OCI-LY3 (cell line): ENCODE measurements around the gene PSMD14.
A peak's percentile ranks its signal among the peaks of the same experiment; 100 is the strongest.

Source experiments
- H2AFZ ChIP-seq: fragments of 200-600, 300-600 bp; shearing (Covaris generic); 2 replicates; pipeline ENCODE4 v1.6.0; 2014; ENCODE audit warnings: antibody characterized with exemption, low read depth, low read length
- H3K27ac ChIP-seq: fragments of 200-600, 300-600 bp; sonication (generic); 2 replicates; pipeline ENCODE4 v1.5.1; 2014; ENCODE audit warnings: mild to moderate bottlenecking, low read length, moderate library complexity, mixed read lengths
- H3K27me3 ChIP-seq: fragments of 200-600, 300-600 bp; sonication (generic); 2 replicates; pipeline ENCODE4 v1.6.1; 2014; ENCODE audit warnings: low read depth, low read length, mixed read lengths
- H3K36me3 ChIP-seq: fragments of 200-600, 300-600 bp; sonication (generic); replicated peaks from 2 replicates; pipeline ENCODE3; 2014; ENCODE audit warnings: low read depth, low read length, mixed read lengths
- H3K4me1 ChIP-seq: fragments of 300-600, 200-600 bp; sonication (generic); 2 replicates; pipeline ENCODE4 v1.6.1; 2014; ENCODE audit warnings: low read length, mixed read lengths
- H3K4me2 ChIP-seq: fragments of 200-600, 300-600 bp; sonication (generic); 2 replicates; pipeline ENCODE4 v1.6.1; 2014; ENCODE audit warnings: low read length, mixed read lengths
- H3K4me3 ChIP-seq: fragments of 300-600, 200-600 bp; sonication (generic); 2 replicates; pipeline ENCODE4 v1.5.1; 2014; ENCODE audit warnings: antibody characterized with exemption, mild to moderate bottlenecking, low read length, moderate library complexity
- H3K79me2 ChIP-seq: fragments of 300-600, 200-600 bp; shearing (Covaris generic); 2 replicates; pipeline ENCODE4 v1.6.1; 2014; ENCODE audit warnings: mild to moderate bottlenecking, low read length, mixed read lengths
- H3K9ac ChIP-seq: fragments of 300-600, 200-600 bp; shearing (Covaris generic); 2 replicates; pipeline ENCODE4 v1.6.0; 2014; ENCODE audit warnings: mild to moderate bottlenecking, low read length, moderate library complexity
- H3K9me3 ChIP-seq: fragments of 200-600, 300-600 bp; shearing (Covaris generic); 2 replicates; pipeline ENCODE4 v1.6.1; 2014; ENCODE audit warnings: low read length, mixed read lengths; ENCODE audit not compliant: insufficient read depth
- H4K20me1 ChIP-seq: fragments of 200-600, 300-600 bp; sonication (generic); 2 replicates; pipeline ENCODE4 v1.6.1; 2016; ENCODE audit warnings: low read length, mixed read lengths; ENCODE audit not compliant: insufficient read depth
- CTCF ChIP-seq: fragments of 200-600, 300-600 bp; sonication (generic); IDR thresholded peaks from 2 replicates; pipeline ENCODE4 v1.5.1; 2014; ENCODE audit warnings: antibody characterized with exemption, low read length, low read depth
- EZH2phosphoT487 ChIP-seq: fragments of 200-600 bp; shearing (Covaris generic); IDR thresholded peaks from 2 replicates; pipeline ENCODE4 v1.6.1; 2018; ENCODE audit warnings: antibody characterized with exemption, mixed run types, low read depth

The PSMD14 gene

GRCh38 chr2:161415034-161415986 lies 107.1 kb downstream of the PSMD14 start:
- Histone ChIP-seq H2AFZ (no peak overlapping the region), H3K4me3 (peak overlapping the region; percentile 73), H3K27me3 (peaks cover 29% of the 10 kb centered on the region), H3K4me2 (peak overlapping the region; percentile 91), H3K36me3 (peaks cover 10% of the 10 kb centered on the region), H4K20me1 (no peaks in the 10 kb centered on the region), H3K79me2 (no peaks in the 10 kb centered on the region), H3K9ac (peak overlapping the region; percentile 47), H3K9me3 (no peaks in the 10 kb centered on the region), H3K27ac (no peak overlapping the region), H3K4me1 (peaks cover 6% of the 10 kb centered on the region)
- TF ChIP-seq CTCF (no peak), EZH2phosphoT487 (no peak)

- Histone ChIP-seq H2AFZ (no peak within 1 kb of the TSS), H3K36me3 (peaks cover 9% of the 10 kb centered on the region), H3K27me3 (peaks cover 29% of the 10 kb centered on the region), H4K20me1 (no peaks in the 10 kb centered on the region), H3K9me3 (no peaks in the 10 kb centered on the region), H3K79me2 (no peaks in the 10 kb centered on the region), H3K4me2 (peak within 1 kb of the TSS; percentile 91), H3K27ac (no peak within 1 kb of the TSS), H3K4me1 (peaks cover 6% of the 10 kb centered on the region), H3K9ac (no peak within 1 kb of the TSS), H3K4me3 (peak within 1 kb of the TSS; percentile 73)
- TF ChIP-seq CTCF (no peak), EZH2phosphoT487 (no peak)
Measured at GRCh38 chr2:161415987-161416707, 107.9 kb downstream of the PSMD14 start, which contains the start of gene TBR1. Gene TBR1 (plus strand): TSS chr2:161416297. CDS start chr2:161416411, 114 bp downstream.

GRCh38 chr2:161416708-161417437 lies 108.6 kb downstream of the PSMD14 start:
- peaks cover 2% of the 10 kb centered on the region for H3K36me3 ChIP-seq
- TF ChIP-seq CTCF: no peak
- no peak for TF ChIP-seq EZH2phosphoT487
- no peak overlapping the region for H3K4me2 ChIP-seq
- H4K20me1 ChIP-seq: no peaks in the 10 kb centered on the region
- H3K27me3 ChIP-seq: peaks cover 29% of the 10 kb centered on the region
- H3K27ac ChIP-seq: no peak overlapping the region
- no peak overlapping the region for H3K9ac ChIP-seq
- H3K4me1 ChIP-seq: peaks cover 6% of the 10 kb centered on the region
- H3K9me3 ChIP-seq: no peaks in the 10 kb centered on the region
- no peak overlapping the region for H2AFZ ChIP-seq
- no peak overlapping the region for H3K4me3 ChIP-seq
- no peaks in the 10 kb centered on the region for H3K79me2 ChIP-seq
